HepG2 (cell line): Measurements from ENCODE around the gene DIS3L2. TPM values are rescaled to one million over a fixed set of nuclear protein-coding genes. Genes with fewer than 3 reads are reported as not detected.

Experiments
- FOXK2 ChIP-seq: fragments of 450-650 bp; IDR thresholded peaks from 2 replicates; pipeline ENCODE4 v1.6.1; 2016
- HMG20A ChIP-seq: IDR thresholded peaks from 2 replicates; pipeline ENCODE4 v1.6.1; 2016; ENCODE audit warnings: borderline replicate concordance
- KLF16 ChIP-seq, 2 experiments: sonication (generic) in 1 of 2; formaldehyde crosslinking in 1 of 2; IDR thresholded peaks; 2 replicates each; pipeline versions ENCODE4 v1.6.1 to v1.8.0; 2016 to 2023; ENCODE audit warnings: missing genetic modification reagents in 2 of 2, missing compliant biosample characterization in 1 of 2
- NFYB ChIP-seq: sonication (generic); formaldehyde crosslinking; IDR thresholded peaks from 2 replicates; pipeline ENCODE4 v1.4.0; 2020; ENCODE audit warnings: missing genetic modification reagents
- PHF21A ChIP-seq: sonication (generic); formaldehyde crosslinking; IDR thresholded peaks from 2 replicates; pipeline ENCODE4 v1.5.0; 2020; ENCODE audit warnings: mild to moderate bottlenecking, missing genetic modification reagents
- ZFP36 ChIP-seq: fragments of 150-350 bp; IDR thresholded peaks from 2 replicates; pipeline ENCODE4 v1.6.1; 2018; ENCODE audit warnings: borderline replicate concordance, low read length, low read depth; ENCODE audit not compliant: partially characterized antibody
- polyA plus RNA-seq, 8 experiments: library from polyadenylated mRNA; depleted of rRNA in 3 of 8; stranded (reverse) in 7 of 8; unstranded in 1 of 8; fragments of >200 nt; fragmentation: Illumina TruSeq in 4 of 8; extraction: Trizol in 4 of 8; gene quantifications; 2 replicates each; pipeline versions ENCODE4 v1.2.1 to v1.2.3, GENCODE V29; 2011 to 2016; ENCODE audit warnings: low read depth in 4 of 8, missing spikeins in 1 of 8, mixed read lengths in 1 of 8; ENCODE audit not compliant: insufficient read depth in 1 of 8
- total RNA-seq, 5 experiments: library from RNA; depleted of rRNA; stranded (reverse); fragments of >200 nt; fragmentation: Illumina TruSeq; extraction: Trizol; gene quantifications; 2 replicates each; pipeline ENCODE4 v1.2.3, GENCODE V29; 2016; ENCODE audit warnings: low read depth in 1 of 5
- TF ChIP-seq, protein P1 (sequence below): sonication (generic); formaldehyde crosslinking; IDR thresholded peaks from 2 replicates; pipeline ENCODE4 v1.4.0; 2020; ENCODE audit warnings: missing genetic modification reagents
- TF ChIP-seq, protein P2 (sequence below): sonication (generic); formaldehyde crosslinking; IDR thresholded peaks from 2 replicates; pipeline ENCODE4 v1.4.0; 2020; ENCODE audit warnings: missing genetic modification reagents
- TF ChIP-seq, protein P3 (sequence below): IDR thresholded peaks from 2 replicates; pipeline ENCODE4 v1.6.1; 2018; ENCODE audit warnings: missing genetic modification reagents
- TF ChIP-seq, protein P4 (sequence below): sonication (generic); formaldehyde crosslinking; IDR thresholded peaks from 2 replicates; pipeline ENCODE4 v1.4.0; 2020; ENCODE audit warnings: mild to moderate bottlenecking, missing genetic modification reagents, borderline replicate concordance
- TF ChIP-seq, protein P5 (sequence below): sonication (generic); formaldehyde crosslinking; IDR thresholded peaks from 2 replicates; pipeline ENCODE4 v1.4.0; 2020; ENCODE audit warnings: missing genetic modification reagents
- TF ChIP-seq, protein P6 (sequence below): sonication (generic); formaldehyde crosslinking; IDR thresholded peaks from 2 replicates; pipeline ENCODE4 v1.5.1; 2020; ENCODE audit warnings: mild to moderate bottlenecking, missing genetic modification reagents, borderline replicate concordance

Gene DIS3L2
- total and polyA plus RNA-seq, 2 of the 13 experiments (the other 11 are each of a cell fraction or from before 2014, with no cell fraction given), result 7.0 to 23.9 TPM

DNA sequence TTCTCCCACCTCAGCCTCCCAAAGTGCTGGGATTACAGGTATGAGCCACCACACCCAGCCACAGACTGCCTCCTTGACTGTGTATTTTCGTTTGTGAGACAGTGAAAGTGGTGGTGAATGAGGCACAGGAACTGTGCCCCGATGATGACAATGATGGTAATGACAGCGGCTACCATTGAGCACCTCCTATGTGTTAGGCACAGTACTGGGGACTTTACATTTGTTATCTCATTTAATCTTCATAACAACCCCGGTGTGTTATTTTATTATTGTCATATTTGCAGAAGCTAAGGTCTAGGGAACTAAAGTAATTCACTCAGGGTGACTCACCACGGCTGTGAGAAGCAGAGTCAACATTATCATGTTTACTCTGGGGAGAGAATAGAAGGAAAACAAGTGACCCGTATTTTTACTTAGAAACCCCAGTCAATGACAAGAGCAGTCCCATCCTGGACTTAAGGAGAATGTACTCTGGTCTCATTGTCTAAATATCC, 339.4 kb downstream of the DIS3L2 start (continued):
- TF ChIP-seq, protein P1, sequence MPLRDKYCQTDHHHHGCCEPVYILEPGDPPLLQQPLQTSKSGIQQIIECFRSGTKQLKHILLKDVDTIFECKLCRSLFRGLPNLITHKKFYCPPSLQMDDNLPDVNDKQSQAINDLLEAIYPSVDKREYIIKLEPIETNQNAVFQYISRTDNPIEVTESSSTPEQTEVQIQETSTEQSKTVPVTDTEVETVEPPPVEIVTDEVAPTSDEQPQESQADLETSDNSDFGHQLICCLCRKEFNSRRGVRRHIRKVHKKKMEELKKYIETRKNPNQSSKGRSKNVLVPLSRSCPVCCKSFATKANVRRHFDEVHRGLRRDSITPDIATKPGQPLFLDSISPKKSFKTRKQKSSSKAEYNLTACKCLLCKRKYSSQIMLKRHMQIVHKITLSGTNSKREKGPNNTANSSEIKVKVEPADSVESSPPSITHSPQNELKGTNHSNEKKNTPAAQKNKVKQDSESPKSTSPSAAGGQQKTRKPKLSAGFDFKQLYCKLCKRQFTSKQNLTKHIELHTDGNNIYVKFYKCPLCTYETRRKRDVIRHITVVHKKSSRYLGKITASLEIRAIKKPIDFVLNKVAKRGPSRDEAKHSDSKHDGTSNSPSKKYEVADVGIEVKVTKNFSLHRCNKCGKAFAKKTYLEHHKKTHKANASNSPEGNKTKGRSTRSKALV (CRISPR knock-in tag), result 0 out of 2 replicates have a peak, but pooled peaks have one; percentile 42
- TF ChIP-seq ZFP36, result no peak
- TF ChIP-seq FOXK2, result peak; percentile 83
- TF ChIP-seq, protein P2, sequence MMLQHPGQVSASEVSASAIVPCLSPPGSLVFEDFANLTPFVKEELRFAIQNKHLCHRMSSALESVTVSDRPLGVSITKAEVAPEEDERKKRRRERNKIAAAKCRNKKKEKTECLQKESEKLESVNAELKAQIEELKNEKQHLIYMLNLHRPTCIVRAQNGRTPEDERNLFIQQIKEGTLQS (CRISPR knock-in tag), result peak; percentile 82
- TF ChIP-seq KLF16 (CRISPR knock-in tag; IDR thresholded peaks at IDR 0.05), result peak in 1 of 2 experiments; percentile 49; a peak in 1 of 4 replicates
- peak; percentile 87; the same call in 1 of the 2 replicates for TF ChIP-seq HMG20A
- TF ChIP-seq, protein P3, sequence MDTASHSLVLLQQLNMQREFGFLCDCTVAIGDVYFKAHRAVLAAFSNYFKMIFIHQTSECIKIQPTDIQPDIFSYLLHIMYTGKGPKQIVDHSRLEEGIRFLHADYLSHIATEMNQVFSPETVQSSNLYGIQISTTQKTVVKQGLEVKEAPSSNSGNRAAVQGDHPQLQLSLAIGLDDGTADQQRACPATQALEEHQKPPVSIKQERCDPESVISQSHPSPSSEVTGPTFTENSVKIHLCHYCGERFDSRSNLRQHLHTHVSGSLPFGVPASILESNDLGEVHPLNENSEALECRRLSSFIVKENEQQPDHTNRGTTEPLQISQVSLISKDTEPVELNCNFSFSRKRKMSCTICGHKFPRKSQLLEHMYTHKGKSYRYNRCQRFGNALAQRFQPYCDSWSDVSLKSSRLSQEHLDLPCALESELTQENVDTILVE (CRISPR knock-in tag), result peak; percentile 42; the same call in 1 of the 2 replicates
- peak; percentile 39; the same call in 1 of the 2 replicates for TF ChIP-seq PHF21A (CRISPR knock-in tag)
- TF ChIP-seq NFYB (CRISPR knock-in tag), result no peak
- TF ChIP-seq, protein P4, sequence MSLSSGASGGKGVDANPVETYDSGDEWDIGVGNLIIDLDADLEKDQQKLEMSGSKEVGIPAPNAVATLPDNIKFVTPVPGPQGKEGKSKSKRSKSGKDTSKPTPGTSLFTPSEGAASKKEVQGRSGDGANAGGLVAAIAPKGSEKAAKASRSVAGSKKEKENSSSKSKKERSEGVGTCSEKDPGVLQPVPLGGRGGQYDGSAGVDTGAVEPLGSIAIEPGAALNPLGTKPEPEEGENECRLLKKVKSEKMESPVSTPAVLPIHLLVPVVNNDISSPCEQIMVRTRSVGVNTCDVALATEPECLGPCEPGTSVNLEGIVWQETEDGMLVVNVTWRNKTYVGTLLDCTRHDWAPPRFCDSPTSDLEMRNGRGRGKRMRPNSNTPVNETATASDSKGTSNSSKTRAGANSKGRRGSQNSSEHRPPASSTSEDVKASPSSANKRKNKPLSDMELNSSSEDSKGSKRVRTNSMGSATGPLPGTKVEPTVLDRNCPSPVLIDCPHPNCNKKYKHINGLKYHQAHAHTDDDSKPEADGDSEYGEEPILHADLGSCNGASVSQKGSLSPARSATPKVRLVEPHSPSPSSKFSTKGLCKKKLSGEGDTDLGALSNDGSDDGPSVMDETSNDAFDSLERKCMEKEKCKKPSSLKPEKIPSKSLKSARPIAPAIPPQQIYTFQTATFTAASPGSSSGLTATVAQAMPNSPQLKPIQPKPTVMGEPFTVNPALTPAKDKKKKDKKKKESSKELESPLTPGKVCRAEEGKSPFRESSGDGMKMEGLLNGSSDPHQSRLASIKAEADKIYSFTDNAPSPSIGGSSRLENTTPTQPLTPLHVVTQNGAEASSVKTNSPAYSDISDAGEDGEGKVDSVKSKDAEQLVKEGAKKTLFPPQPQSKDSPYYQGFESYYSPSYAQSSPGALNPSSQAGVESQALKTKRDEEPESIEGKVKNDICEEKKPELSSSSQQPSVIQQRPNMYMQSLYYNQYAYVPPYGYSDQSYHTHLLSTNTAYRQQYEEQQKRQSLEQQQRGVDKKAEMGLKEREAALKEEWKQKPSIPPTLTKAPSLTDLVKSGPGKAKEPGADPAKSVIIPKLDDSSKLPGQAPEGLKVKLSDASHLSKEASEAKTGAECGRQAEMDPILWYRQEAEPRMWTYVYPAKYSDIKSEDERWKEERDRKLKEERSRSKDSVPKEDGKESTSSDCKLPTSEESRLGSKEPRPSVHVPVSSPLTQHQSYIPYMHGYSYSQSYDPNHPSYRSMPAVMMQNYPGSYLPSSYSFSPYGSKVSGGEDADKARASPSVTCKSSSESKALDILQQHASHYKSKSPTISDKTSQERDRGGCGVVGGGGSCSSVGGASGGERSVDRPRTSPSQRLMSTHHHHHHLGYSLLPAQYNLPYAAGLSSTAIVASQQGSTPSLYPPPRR (CRISPR knock-in tag), result peak; percentile 80; the same call in 1 of the 2 replicates
- TF ChIP-seq, protein P5, sequence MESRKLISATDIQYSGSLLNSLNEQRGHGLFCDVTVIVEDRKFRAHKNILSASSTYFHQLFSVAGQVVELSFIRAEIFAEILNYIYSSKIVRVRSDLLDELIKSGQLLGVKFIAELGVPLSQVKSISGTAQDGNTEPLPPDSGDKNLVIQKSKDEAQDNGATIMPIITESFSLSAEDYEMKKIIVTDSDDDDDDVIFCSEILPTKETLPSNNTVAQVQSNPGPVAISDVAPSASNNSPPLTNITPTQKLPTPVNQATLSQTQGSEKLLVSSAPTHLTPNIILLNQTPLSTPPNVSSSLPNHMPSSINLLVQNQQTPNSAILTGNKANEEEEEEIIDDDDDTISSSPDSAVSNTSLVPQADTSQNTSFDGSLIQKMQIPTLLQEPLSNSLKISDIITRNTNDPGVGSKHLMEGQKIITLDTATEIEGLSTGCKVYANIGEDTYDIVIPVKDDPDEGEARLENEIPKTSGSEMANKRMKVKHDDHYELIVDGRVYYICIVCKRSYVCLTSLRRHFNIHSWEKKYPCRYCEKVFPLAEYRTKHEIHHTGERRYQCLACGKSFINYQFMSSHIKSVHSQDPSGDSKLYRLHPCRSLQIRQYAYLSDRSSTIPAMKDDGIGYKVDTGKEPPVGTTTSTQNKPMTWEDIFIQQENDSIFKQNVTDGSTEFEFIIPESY (CRISPR knock-in tag), result peak; percentile 16; the same call in 1 of the 2 replicates
- TF ChIP-seq, protein P6, sequence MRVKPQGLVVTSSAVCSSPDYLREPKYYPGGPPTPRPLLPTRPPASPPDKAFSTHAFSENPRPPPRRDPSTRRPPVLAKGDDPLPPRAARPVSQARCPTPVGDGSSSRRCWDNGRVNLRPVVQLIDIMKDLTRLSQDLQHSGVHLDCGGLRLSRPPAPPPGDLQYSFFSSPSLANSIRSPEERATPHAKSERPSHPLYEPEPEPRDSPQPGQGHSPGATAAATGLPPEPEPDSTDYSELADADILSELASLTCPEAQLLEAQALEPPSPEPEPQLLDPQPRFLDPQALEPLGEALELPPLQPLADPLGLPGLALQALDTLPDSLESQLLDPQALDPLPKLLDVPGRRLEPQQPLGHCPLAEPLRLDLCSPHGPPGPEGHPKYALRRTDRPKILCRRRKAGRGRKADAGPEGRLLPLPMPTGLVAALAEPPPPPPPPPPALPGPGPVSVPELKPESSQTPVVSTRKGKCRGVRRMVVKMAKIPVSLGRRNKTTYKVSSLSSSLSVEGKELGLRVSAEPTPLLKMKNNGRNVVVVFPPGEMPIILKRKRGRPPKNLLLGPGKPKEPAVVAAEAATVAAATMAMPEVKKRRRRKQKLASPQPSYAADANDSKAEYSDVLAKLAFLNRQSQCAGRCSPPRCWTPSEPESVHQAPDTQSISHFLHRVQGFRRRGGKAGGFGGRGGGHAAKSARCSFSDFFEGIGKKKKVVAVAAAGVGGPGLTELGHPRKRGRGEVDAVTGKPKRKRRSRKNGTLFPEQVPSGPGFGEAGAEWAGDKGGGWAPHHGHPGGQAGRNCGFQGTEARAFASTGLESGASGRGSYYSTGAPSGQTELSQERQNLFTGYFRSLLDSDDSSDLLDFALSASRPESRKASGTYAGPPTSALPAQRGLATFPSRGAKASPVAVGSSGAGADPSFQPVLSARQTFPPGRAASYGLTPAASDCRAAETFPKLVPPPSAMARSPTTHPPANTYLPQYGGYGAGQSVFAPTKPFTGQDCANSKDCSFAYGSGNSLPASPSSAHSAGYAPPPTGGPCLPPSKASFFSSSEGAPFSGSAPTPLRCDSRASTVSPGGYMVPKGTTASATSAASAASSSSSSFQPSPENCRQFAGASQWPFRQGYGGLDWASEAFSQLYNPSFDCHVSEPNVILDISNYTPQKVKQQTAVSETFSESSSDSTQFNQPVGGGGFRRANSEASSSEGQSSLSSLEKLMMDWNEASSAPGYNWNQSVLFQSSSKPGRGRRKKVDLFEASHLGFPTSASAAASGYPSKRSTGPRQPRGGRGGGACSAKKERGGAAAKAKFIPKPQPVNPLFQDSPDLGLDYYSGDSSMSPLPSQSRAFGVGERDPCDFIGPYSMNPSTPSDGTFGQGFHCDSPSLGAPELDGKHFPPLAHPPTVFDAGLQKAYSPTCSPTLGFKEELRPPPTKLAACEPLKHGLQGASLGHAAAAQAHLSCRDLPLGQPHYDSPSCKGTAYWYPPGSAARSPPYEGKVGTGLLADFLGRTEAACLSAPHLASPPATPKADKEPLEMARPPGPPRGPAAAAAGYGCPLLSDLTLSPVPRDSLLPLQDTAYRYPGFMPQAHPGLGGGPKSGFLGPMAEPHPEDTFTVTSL (CRISPR knock-in tag), result peak; percentile 97; the same call in 1 of the 2 replicates
